Measurements from ENCODE around the gene ZNF521.

DNA sequence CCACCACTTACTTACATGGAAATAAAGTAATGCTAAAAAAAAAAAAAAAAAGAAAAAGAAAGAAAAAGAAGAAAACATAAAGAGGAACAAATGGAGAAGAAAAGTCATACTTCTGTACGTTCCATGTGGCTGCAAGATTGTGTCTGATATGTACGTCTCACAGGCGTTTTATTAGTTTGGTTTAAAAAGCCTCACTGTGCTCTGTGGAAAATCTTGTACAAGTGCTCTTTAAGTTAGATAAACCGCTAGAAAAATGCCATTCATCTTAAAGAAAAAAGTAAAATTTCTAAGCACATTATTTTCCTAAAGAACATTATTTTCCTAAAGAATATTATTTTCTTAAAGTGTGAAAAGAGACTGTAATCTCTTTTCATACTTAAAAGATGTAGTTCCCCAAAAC, 165.1 kb downstream of the ZNF521 start:
- TF ChIP-seq, protein P1, sequence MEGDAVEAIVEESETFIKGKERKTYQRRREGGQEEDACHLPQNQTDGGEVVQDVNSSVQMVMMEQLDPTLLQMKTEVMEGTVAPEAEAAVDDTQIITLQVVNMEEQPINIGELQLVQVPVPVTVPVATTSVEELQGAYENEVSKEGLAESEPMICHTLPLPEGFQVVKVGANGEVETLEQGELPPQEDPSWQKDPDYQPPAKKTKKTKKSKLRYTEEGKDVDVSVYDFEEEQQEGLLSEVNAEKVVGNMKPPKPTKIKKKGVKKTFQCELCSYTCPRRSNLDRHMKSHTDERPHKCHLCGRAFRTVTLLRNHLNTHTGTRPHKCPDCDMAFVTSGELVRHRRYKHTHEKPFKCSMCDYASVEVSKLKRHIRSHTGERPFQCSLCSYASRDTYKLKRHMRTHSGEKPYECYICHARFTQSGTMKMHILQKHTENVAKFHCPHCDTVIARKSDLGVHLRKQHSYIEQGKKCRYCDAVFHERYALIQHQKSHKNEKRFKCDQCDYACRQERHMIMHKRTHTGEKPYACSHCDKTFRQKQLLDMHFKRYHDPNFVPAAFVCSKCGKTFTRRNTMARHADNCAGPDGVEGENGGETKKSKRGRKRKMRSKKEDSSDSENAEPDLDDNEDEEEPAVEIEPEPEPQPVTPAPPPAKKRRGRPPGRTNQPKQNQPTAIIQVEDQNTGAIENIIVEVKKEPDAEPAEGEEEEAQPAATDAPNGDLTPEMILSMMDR (IDR thresholded peaks at IDR 0.05): no peak
- TF ChIP-seq POLR2AphosphoS5 (IDR thresholded peaks at IDR 0.05) (no peak), POLR2A (IDR thresholded peaks at IDR 0.05) (no peak)
